ENCODE data around the gene MEA1. TPM values are rescaled to one million over a fixed set of nuclear protein-coding genes. Genes with fewer than 3 reads are reported as not detected.

The MEA1 gene
- total and polyA plus RNA-seq, 2 experiments from 2014 or later = 70.5 to 205 TPM

DNA sequence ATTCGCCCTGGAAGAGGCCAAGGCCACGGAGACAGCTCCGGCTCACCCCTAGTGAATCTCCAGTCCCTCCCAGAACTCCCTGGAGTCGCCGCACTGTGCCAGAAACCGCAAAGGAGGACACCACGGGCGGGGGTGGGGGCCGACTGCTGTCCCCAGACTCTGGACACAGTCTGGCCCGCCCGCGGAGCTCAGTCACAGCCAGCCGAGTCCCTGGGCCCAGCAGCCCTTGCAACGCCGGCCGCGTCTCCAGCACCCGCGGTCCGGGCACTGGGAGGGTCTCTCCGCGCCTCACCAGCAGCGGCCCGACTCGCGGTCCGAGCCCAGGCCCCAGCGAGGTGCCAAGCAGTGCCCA, 35.3 kb downstream of the MEA1 start:
- 0 out of 3 replicates have a peak, but pooled peaks cover 4% of the 10 kb centered on the region for H3K36me3 Mint-ChIP-seq (ENCODE audit: low read depth)
- H3K36me3 ChIP-seq (ENCODE audit: insufficient read depth) = no peaks in the 10 kb centered on the region
- peak; percentile 60 for DNase-seq (ENCODE audit: low spot score)

More for the DNA sequence above, 35.3 kb downstream of the MEA1 start:
- Histone ChIP-seq H3K79me2 (replicated peaks; ENCODE audit: insufficient read depth) (peaks cover 5% of the 10 kb centered on the region; the same call in 1 of the 2 replicates), H4K20me1 (replicated peaks; ENCODE audit: insufficient read depth) (no peaks in the 10 kb centered on the region; the same call in 1 of the 2 replicates), H2AFZ (peak overlapping the region; percentile 69; the same call in 1 of the 2 replicates), H3K4me2 (peak overlapping the region; percentile 75), H3K9me2 (ENCODE audit: insufficient read depth) (no peaks in the 10 kb centered on the region), H3K27ac (ENCODE audit: low read depth) (0 out of 2 replicates have a peak overlapping the region, but pooled peaks have one; percentile 55), H3F3A (replicated peaks; ENCODE audit: low read depth) (peaks cover 15% of the 10 kb centered on the region; the same call in 1 of the 2 replicates), H3K4me1 (ENCODE audit: insufficient read depth) (peaks cover 12% of the 10 kb centered on the region), H3K27me3 (ENCODE audit: insufficient read depth) (no peaks in the 10 kb centered on the region), H3K4me3 (peak overlapping the region; percentile 99)
- Mint-ChIP-seq H3K9me3 (no peaks in the 10 kb centered on the region), H3K4me1 (peaks cover 12% of the 10 kb centered on the region), H3K4me3 (peak overlapping the region; percentile 83), H3K27me3 (ENCODE audit: insufficient read depth, low read depth, poor library complexity) (peaks cover 8% of the 10 kb centered on the region), H3K27ac (peak overlapping the region; percentile 15; the same call in 1 of the 2 replicates)
- ATAC-seq = peak; percentile 51
- TF ChIP-seq POLR2AphosphoS5 (IDR thresholded peaks at IDR 0.05; ENCODE audit: low read depth) = no peak
- TF ChIP-seq EZH2 (IDR thresholded peaks at IDR 0.05; ENCODE audit: low read depth, unreplicated experiment) = no peak
- TF ChIP-seq, protein P1, sequence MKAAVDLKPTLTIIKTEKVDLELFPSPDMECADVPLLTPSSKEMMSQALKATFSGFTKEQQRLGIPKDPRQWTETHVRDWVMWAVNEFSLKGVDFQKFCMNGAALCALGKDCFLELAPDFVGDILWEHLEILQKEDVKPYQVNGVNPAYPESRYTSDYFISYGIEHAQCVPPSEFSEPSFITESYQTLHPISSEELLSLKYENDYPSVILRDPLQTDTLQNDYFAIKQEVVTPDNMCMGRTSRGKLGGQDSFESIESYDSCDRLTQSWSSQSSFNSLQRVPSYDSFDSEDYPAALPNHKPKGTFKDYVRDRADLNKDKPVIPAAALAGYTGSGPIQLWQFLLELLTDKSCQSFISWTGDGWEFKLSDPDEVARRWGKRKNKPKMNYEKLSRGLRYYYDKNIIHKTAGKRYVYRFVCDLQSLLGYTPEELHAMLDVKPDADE (IDR thresholded peaks at IDR 0.05) = no peak
- TF ChIP-seq NANOG (IDR thresholded peaks at IDR 0.05; ENCODE audit: borderline replicate concordance) = no peak
- TF ChIP-seq, protein P2, sequence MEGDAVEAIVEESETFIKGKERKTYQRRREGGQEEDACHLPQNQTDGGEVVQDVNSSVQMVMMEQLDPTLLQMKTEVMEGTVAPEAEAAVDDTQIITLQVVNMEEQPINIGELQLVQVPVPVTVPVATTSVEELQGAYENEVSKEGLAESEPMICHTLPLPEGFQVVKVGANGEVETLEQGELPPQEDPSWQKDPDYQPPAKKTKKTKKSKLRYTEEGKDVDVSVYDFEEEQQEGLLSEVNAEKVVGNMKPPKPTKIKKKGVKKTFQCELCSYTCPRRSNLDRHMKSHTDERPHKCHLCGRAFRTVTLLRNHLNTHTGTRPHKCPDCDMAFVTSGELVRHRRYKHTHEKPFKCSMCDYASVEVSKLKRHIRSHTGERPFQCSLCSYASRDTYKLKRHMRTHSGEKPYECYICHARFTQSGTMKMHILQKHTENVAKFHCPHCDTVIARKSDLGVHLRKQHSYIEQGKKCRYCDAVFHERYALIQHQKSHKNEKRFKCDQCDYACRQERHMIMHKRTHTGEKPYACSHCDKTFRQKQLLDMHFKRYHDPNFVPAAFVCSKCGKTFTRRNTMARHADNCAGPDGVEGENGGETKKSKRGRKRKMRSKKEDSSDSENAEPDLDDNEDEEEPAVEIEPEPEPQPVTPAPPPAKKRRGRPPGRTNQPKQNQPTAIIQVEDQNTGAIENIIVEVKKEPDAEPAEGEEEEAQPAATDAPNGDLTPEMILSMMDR (conservative IDR thresholded peaks at IDR 0.05; ENCODE audit: low read depth in 2 of 2) = no peak
- TF ChIP-seq STAT1 (IDR thresholded peaks at IDR 0.05; ENCODE audit: unreplicated experiment) = no peak
- no peak for TF ChIP-seq CREB1 (CRISPR knock-in tag; IDR thresholded peaks at IDR 0.05; ENCODE audit: low read depth)
- TF ChIP-seq ZNF331 (CRISPR knock-in tag; IDR thresholded peaks at IDR 0.05; ENCODE audit: low read depth) = no peak
- TF ChIP-seq, protein P3, sequence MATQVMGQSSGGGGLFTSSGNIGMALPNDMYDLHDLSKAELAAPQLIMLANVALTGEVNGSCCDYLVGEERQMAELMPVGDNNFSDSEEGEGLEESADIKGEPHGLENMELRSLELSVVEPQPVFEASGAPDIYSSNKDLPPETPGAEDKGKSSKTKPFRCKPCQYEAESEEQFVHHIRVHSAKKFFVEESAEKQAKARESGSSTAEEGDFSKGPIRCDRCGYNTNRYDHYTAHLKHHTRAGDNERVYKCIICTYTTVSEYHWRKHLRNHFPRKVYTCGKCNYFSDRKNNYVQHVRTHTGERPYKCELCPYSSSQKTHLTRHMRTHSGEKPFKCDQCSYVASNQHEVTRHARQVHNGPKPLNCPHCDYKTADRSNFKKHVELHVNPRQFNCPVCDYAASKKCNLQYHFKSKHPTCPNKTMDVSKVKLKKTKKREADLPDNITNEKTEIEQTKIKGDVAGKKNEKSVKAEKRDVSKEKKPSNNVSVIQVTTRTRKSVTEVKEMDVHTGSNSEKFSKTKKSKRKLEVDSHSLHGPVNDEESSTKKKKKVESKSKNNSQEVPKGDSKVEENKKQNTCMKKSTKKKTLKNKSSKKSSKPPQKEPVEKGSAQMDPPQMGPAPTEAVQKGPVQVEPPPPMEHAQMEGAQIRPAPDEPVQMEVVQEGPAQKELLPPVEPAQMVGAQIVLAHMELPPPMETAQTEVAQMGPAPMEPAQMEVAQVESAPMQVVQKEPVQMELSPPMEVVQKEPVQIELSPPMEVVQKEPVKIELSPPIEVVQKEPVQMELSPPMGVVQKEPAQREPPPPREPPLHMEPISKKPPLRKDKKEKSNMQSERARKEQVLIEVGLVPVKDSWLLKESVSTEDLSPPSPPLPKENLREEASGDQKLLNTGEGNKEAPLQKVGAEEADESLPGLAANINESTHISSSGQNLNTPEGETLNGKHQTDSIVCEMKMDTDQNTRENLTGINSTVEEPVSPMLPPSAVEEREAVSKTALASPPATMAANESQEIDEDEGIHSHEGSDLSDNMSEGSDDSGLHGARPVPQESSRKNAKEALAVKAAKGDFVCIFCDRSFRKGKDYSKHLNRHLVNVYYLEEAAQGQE (IDR thresholded peaks at IDR 0.05; ENCODE audit: unreplicated experiment) = no peak
- TF ChIP-seq ZNF114 (CRISPR knock-in tag; IDR thresholded peaks at IDR 0.05) = no peak
- TF ChIP-seq JUNB (IDR thresholded peaks at IDR 0.05; ENCODE audit: unreplicated experiment) = no peak
- TF ChIP-seq EZH2phosphoT487 (IDR thresholded peaks at IDR 0.05; ENCODE audit: unreplicated experiment) = no peak
- TF ChIP-seq, protein P4, sequence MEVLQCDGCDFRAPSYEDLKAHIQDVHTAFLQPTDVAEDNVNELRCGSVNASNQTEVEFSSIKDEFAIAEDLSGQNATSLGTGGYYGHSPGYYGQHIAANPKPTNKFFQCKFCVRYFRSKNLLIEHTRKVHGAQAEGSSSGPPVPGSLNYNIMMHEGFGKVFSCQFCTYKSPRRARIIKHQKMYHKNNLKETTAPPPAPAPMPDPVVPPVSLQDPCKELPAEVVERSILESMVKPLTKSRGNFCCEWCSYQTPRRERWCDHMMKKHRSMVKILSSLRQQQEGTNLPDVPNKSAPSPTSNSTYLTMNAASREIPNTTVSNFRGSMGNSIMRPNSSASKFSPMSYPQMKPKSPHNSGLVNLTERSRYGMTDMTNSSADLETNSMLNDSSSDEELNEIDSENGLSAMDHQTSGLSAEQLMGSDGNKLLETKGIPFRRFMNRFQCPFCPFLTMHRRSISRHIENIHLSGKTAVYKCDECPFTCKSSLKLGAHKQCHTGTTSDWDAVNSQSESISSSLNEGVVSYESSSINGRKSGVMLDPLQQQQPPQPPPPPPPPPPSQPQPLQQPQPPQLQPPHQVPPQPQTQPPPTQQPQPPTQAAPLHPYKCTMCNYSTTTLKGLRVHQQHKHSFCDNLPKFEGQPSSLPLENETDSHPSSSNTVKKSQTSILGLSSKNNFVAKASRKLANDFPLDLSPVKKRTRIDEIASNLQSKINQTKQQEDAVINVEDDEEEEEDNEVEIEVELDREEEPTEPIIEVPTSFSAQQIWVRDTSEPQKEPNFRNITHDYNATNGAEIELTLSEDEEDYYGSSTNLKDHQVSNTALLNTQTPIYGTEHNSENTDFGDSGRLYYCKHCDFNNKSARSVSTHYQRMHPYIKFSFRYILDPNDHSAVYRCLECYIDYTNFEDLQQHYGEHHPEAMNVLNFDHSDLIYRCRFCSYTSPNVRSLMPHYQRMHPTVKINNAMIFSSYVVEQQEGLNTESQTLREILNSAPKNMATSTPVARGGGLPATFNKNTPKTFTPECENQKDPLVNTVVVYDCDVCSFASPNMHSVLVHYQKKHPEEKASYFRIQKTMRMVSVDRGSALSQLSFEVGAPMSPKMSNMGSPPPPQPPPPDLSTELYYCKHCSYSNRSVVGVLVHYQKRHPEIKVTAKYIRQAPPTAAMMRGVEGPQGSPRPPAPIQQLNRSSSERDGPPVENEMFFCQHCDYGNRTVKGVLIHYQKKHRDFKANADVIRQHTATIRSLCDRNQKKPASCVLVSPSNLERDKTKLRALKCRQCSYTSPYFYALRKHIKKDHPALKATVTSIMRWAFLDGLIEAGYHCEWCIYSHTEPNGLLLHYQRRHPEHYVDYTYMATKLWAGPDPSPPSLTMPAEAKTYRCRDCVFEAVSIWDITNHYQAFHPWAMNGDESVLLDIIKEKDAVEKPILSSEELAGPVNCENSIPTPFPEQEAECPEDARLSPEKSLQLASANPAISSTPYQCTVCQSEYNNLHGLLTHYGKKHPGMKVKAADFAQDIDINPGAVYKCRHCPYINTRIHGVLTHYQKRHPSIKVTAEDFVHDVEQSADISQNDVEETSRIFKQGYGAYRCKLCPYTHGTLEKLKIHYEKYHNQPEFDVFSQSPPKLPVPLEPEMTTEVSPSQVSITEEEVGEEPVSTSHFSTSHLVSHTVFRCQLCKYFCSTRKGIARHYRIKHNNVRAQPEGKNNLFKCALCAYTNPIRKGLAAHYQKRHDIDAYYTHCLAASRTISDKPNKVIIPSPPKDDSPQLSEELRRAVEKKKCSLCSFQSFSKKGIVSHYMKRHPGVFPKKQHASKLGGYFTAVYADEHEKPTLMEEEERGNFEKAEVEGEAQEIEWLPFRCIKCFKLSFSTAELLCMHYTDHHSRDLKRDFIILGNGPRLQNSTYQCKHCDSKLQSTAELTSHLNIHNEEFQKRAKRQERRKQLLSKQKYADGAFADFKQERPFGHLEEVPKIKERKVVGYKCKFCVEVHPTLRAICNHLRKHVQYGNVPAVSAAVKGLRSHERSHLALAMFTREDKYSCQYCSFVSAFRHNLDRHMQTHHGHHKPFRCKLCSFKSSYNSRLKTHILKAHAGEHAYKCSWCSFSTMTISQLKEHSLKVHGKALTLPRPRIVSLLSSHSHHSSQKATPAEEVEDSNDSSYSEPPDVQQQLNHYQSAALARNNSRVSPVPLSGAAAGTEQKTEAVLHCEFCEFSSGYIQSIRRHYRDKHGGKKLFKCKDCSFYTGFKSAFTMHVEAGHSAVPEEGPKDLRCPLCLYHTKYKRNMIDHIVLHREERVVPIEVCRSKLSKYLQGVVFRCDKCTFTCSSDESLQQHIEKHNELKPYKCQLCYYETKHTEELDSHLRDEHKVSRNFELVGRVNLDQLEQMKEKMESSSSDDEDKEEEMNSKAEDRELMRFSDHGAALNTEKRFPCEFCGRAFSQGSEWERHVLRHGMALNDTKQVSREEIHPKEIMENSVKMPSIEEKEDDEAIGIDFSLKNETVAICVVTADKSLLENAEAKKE (CRISPR knock-in tag; IDR thresholded peaks at IDR 0.05) = no peak
